Activated T-helper 1 cell treated with anti-CD3 and anti-CD28 coated beads, Interleukin-12 subunit alpha, Interleukin-12 subunit beta, Interleukin-2, Interleukin-4 antibody, amounts not matched to agents 30 ng/mL and 10 ng/mL and 1 ng/mL, durations not matched to agents 14 hours and 24 hours and 36 hours (primary cell): ENCODE measurements around the gene FAM53A. TPM values are rescaled to one million over a fixed set of nuclear protein-coding genes. Genes with fewer than 3 reads are reported as not detected.

Experiments
- DNase-seq: peaks from one replicate; pipeline ENCODE4 v3.0.0; 2021; ENCODE audit warnings: low spot score
- H3K27ac Mint-ChIP-seq: one replicate; pipeline ENCODE4 v1.8.0; 2021; ENCODE audit warnings: mild to moderate bottlenecking, mixed read lengths
- H3K27me3 Mint-ChIP-seq: one replicate; pipeline ENCODE4 v1.8.0; 2022; ENCODE audit warnings: mild to moderate bottlenecking, moderate library complexity, mixed read lengths; ENCODE audit not compliant: insufficient read depth
- H3K36me3 Mint-ChIP-seq: one replicate; pipeline ENCODE4 v1.8.0; 2021; ENCODE audit warnings: low read depth, mixed read lengths
- H3K4me1 Mint-ChIP-seq: one replicate; pipeline ENCODE4 v1.8.0; 2021; ENCODE audit warnings: low read depth, mixed read lengths
- H3K4me3 Mint-ChIP-seq: one replicate; pipeline ENCODE4 v1.8.0; 2021; ENCODE audit warnings: mild to moderate bottlenecking, moderate library complexity, mixed read lengths
- H3K9me3 Mint-ChIP-seq: one replicate; pipeline ENCODE4 v1.8.0; 2021; ENCODE audit warnings: mixed read lengths
- intact Hi-C: fragments of 100-400 bp; cut with micrococcal nuclease; formaldehyde crosslinking; loops from one replicate; pipeline ENCODE4 v1.15.1; 2024
- total RNA-seq: library from RNA; stranded (reverse); gene quantifications from 2 replicates; pipeline ENCODE4 v1.2.3, GENCODE V29; 2022

Gene FAM53A
- total RNA-seq, 1 donor from 2014 or later = 2.5 TPM

GRCh38 chr4:1623400-1623799, 60.7 kb downstream of the FAM53A start:
- no peak overlapping the region for H3K27ac Mint-ChIP-seq
- intact Hi-C loops = no loop called here
- H3K9me3 Mint-ChIP-seq = no peaks in the 10 kb centered on the region
- H3K27me3 Mint-ChIP-seq = no peaks in the 10 kb centered on the region
- H3K4me1 Mint-ChIP-seq = no peaks in the 10 kb centered on the region
- no peak for DNase-seq
- no peak overlapping the region for H3K4me3 Mint-ChIP-seq
- no peaks in the 10 kb centered on the region for H3K36me3 Mint-ChIP-seq

DNA sequence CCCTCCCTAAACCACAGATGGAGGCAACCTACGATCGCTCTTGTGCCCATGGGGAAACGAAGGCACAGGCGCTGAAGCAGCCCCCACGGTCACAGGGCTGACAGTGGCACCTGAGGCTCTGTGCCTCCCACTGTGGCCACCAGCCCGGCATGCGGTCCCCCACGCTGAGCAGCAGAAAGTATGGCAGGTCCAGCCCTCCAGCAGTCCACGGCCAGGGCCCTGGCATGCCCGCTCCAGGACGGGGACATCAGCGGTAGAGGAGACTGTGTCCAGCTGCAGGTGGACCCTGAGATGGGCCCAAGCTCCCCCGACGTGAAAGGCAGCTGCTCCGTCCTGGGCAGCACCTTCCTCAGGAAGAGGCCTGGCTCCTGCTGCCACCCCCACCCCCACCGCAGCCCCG, 61.2 kb downstream of the FAM53A start:
- DNase-seq = no peak
- intact Hi-C loops = no loop called here
- Mint-ChIP-seq H3K4me1 (no peaks in the 10 kb centered on the region), H3K27me3 (no peaks in the 10 kb centered on the region), H3K27ac (no peak overlapping the region), H3K4me3 (no peak overlapping the region), H3K36me3 (no peaks in the 10 kb centered on the region), H3K9me3 (no peaks in the 10 kb centered on the region)

DNA sequence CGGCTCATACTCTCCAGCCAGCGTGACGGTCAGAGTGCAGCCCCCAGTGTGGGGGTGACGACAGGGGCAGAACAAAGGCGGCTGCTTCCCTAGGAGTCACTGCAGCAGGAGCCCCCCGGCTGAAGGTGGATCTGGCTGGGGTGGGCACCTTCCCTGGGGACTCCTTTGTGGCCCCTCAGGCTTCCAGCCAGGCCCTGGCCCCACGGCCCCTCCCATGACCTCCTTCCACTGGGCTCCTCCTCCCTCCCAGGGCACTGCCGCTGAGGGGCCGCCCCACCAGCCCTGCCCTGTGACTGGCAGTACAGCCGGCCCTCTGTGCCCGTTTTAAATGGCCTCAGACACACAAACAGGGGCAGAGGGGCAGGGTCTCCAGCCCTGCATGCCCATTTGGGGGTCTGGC, 61.9 kb downstream of the FAM53A start:
- intact Hi-C loops = no loop called here
- no peak overlapping the region for H3K4me3 Mint-ChIP-seq
- no peaks in the 10 kb centered on the region for H3K36me3 Mint-ChIP-seq

GRCh38 chr4:1621526-1621925, 62.6 kb downstream of the FAM53A start:
- intact Hi-C loops = no loop called here
- Mint-ChIP-seq H3K27me3 (no peaks in the 10 kb centered on the region), H3K4me3 (no peak overlapping the region), H3K36me3 (no peaks in the 10 kb centered on the region), H3K4me1 (no peaks in the 10 kb centered on the region), H3K27ac (no peak overlapping the region), H3K9me3 (no peaks in the 10 kb centered on the region)
- no peak for DNase-seq

More for the DNA sequence above, 61.9 kb downstream of the FAM53A start:
- H3K9me3 Mint-ChIP-seq = no peaks in the 10 kb centered on the region
- no peaks in the 10 kb centered on the region for H3K4me1 Mint-ChIP-seq
- DNase-seq = no peak
- no peaks in the 10 kb centered on the region for H3K27me3 Mint-ChIP-seq
- no peak overlapping the region for H3K27ac Mint-ChIP-seq

- H3K9me3 Mint-ChIP-seq = peaks cover 6% of the 10 kb centered on the region
- H3K4me1 Mint-ChIP-seq = no peaks in the 10 kb centered on the region
- H3K27ac Mint-ChIP-seq = no peak overlapping the region
- intact Hi-C loops = no loop called here
- no peaks in the 10 kb centered on the region for H3K27me3 Mint-ChIP-seq
- no peaks in the 10 kb centered on the region for H3K36me3 Mint-ChIP-seq
- DNase-seq = no peak
- H3K4me3 Mint-ChIP-seq = no peak overlapping the region
Observed at GRCh38 chr4:1619151-1619672, 64.9 kb downstream of the FAM53A start.

GRCh38 chr4:1618438-1618837, 65.7 kb downstream of the FAM53A start:
- H3K4me3 Mint-ChIP-seq = no peak overlapping the region
- H3K36me3 Mint-ChIP-seq = no peaks in the 10 kb centered on the region
- H3K9me3 Mint-ChIP-seq = peaks cover 6% of the 10 kb centered on the region
- intact Hi-C loops = no loop called here
- no peaks in the 10 kb centered on the region for H3K4me1 Mint-ChIP-seq
- no peak for DNase-seq
- no peaks in the 10 kb centered on the region for H3K27me3 Mint-ChIP-seq
- H3K27ac Mint-ChIP-seq = no peak overlapping the region

GRCh38 chr4:1616557-1616930, 67.6 kb downstream of the FAM53A start:
- intact Hi-C loops = no loop called here
- Mint-ChIP-seq H3K27me3 (no peaks in the 10 kb centered on the region), H3K36me3 (no peaks in the 10 kb centered on the region), H3K4me1 (no peaks in the 10 kb centered on the region), H3K4me3 (no peak overlapping the region), H3K9me3 (peaks cover 6% of the 10 kb centered on the region), H3K27ac (no peak overlapping the region)
- no peak for DNase-seq

- H3K4me3 Mint-ChIP-seq = no peak overlapping the region
- no peaks in the 10 kb centered on the region for H3K36me3 Mint-ChIP-seq
- no peak for DNase-seq
- H3K4me1 Mint-ChIP-seq = no peaks in the 10 kb centered on the region
- H3K27me3 Mint-ChIP-seq = no peaks in the 10 kb centered on the region
- intact Hi-C loops = no loop called here
- peaks cover 6% of the 10 kb centered on the region for H3K9me3 Mint-ChIP-seq
- no peak overlapping the region for H3K27ac Mint-ChIP-seq
Observed at GRCh38 chr4:1615786-1616556, 68.1 kb downstream of the FAM53A start.

GRCh38 chr4:1614854-1615595, 69.1 kb downstream of the FAM53A start:
- H3K36me3 Mint-ChIP-seq = no peaks in the 10 kb centered on the region
- no peaks in the 10 kb centered on the region for H3K4me1 Mint-ChIP-seq
- H3K4me3 Mint-ChIP-seq = no peak overlapping the region
- H3K27ac Mint-ChIP-seq = peak overlapping the region; percentile 26
- intact Hi-C loops = no loop called here
- peaks cover 6% of the 10 kb centered on the region for H3K9me3 Mint-ChIP-seq
- H3K27me3 Mint-ChIP-seq = no peaks in the 10 kb centered on the region
- no peak for DNase-seq

- Mint-ChIP-seq H3K9me3 (peaks cover 6% of the 10 kb centered on the region), H3K4me3 (no peak overlapping the region)
Observed at GRCh38 chr4:1614502-1614853, 69.6 kb downstream of the FAM53A start.

GRCh38 chr4:1614049-1614448, 70.1 kb downstream of the FAM53A start:
- Mint-ChIP-seq H3K4me3 (no peak overlapping the region), H3K4me1 (no peaks in the 10 kb centered on the region), H3K36me3 (no peaks in the 10 kb centered on the region), H3K27me3 (no peaks in the 10 kb centered on the region), H3K27ac (no peak overlapping the region), H3K9me3 (peaks cover 6% of the 10 kb centered on the region)
- DNase-seq = no peak
- intact Hi-C loops = no loop called here

More at GRCh38 chr4:1614502-1614853, 69.6 kb downstream of the FAM53A start:
- intact Hi-C loops = no loop called here
- Mint-ChIP-seq H3K27ac (peak overlapping the region; percentile 26), H3K36me3 (no peaks in the 10 kb centered on the region), H3K4me1 (no peaks in the 10 kb centered on the region), H3K27me3 (no peaks in the 10 kb centered on the region)
- no peak for DNase-seq

DNA sequence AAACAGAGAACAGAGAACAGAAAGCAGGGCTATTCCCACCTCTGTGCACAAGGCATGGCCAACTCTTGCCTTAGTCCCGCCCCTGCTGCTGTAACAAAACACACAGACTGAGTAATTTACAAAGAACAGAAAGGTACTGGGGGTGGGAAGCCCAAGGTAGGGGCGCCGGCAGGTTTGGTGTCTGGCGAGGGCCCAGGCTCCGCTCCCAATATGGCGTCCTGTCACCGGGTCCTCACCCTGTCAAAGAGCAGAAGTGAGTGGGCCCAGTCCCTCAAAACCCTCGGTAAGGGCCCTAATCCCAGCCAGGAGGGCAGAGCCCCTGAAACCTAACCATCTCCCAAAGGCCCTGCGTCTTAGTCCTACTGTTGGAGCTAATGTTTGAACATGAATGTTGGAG, 71.0 kb downstream of the FAM53A start:
- Mint-ChIP-seq H3K4me1 (no peaks in the 10 kb centered on the region), H3K4me3 (no peak overlapping the region), H3K27me3 (no peaks in the 10 kb centered on the region), H3K36me3 (no peaks in the 10 kb centered on the region), H3K9me3 (peaks cover 6% of the 10 kb centered on the region), H3K27ac (no peak overlapping the region)
- intact Hi-C loops = no loop called here
- no peak for DNase-seq

DNA sequence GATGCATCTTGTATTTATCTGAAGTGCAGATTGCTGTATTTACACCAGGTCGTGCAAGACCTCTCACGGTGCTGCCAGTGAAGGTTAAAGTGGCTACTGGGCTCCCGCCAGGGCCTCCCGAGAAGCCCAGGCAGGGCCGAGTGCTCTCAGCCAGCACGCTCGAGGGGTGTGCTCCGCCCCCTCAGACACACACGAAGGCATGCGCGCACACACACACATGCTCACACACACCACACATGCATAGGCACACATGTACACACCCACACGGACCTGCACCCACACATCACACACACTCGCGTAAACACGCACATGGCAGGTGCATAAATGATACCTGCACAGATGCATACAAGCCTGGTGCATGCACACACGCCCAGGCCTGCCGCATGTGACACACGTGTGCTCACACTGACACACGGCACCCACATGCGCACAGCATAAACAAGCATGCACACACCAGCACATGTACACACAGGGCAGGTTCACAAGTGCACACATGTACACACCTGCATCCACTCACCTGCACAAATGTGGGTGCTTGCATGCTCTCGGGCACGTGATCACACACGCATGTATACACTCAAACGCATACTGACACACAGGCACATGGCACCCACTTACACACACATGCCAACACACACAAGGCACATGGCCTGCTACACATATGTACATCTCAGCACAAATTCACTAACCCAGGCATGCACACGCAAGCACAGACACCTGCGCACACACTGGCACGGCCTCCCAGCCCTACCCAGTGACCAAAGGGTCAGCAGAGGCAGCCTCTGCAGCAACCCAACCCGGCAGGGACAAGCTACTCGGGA, 71.6 kb downstream of the FAM53A start:
- intact Hi-C loops = no loop called here
- H3K9me3 Mint-ChIP-seq = peaks cover 6% of the 10 kb centered on the region
- no peak overlapping the region for H3K4me3 Mint-ChIP-seq
- H3K36me3 Mint-ChIP-seq = no peaks in the 10 kb centered on the region
- no peaks in the 10 kb centered on the region for H3K4me1 Mint-ChIP-seq
- DNase-seq = no peak
- no peak overlapping the region for H3K27ac Mint-ChIP-seq
- H3K27me3 Mint-ChIP-seq = no peaks in the 10 kb centered on the region
